ENCODE results near the gene LILRA6.
"Not testable (repeated sequence)": the region's sequence is repeated elsewhere in the genome, so short reads cannot be mapped to it uniquely, and the experiment has no call there.

Gene LILRA6

GRCh38 chr19:54278056-54278455, 35.5 kb upstream of the LILRA6 start:
- H2AFZ ChIP-seq (ENCODE audit: low read depth, low read length); H2BK12ac ChIP-seq (ENCODE audit: low read length in 2 of 2): not testable (repeated sequence)
- 81% methylated on average over 13 of the region's 13 CpGs for WGBS

GRCh38 chr19:54277111-54277615, 34.6 kb upstream of the LILRA6 start:
- H2BK5ac ChIP-seq (ENCODE audit: low read depth, low read length, poor library complexity, severe bottlenecking); H4K8ac ChIP-seq (ENCODE audit: low read length); H3K4me2 ChIP-seq (ENCODE audit: low read length, poor library complexity, severe bottlenecking); H2BK12ac ChIP-seq (ENCODE audit: low read length in 2 of 2); H2AK5ac ChIP-seq (ENCODE audit: low read length, severe bottlenecking); H3K4me1 ChIP-seq (ENCODE audit: control insufficient read depth, insufficient read depth, low read depth, low read length); H3K27ac ChIP-seq (ENCODE audit: low read length, poor library complexity, severe bottlenecking); H3K9me3 ChIP-seq (ENCODE audit: control insufficient read depth, low read length); H3K4me3 ChIP-seq (ENCODE audit: insufficient read depth in 1 of 2, low read depth in 1 of 2, low read length in 2 of 2); H2BK15ac ChIP-seq (ENCODE audit: low read depth, poor library complexity, severe bottlenecking); DNase-seq; H3K36me3 ChIP-seq (ENCODE audit: control insufficient read depth in 1 of 2, insufficient read depth in 2 of 2, low read depth in 1 of 2, low read length in 2 of 2); H3K4ac ChIP-seq (ENCODE audit: low read depth in 1 of 2, low read length in 2 of 2); H2BK120ac ChIP-seq (ENCODE audit: low read depth, low read length); H4K91ac ChIP-seq (ENCODE audit: low read length); H2AFZ ChIP-seq (ENCODE audit: low read depth, low read length); H3K23ac ChIP-seq (ENCODE audit: low read length in 2 of 2); H3K9ac ChIP-seq (ENCODE audit: low read length); H3K14ac ChIP-seq (ENCODE audit: low read length in 2 of 2); H3K79me1 ChIP-seq (replicated peaks; ENCODE audit: low read length, poor library complexity, severe bottlenecking); H3K18ac ChIP-seq (ENCODE audit: low read depth in 1 of 2, low read length in 2 of 2): not testable (repeated sequence)
- peaks cover 0 to 28% of the 10 kb centered on the region in 2 experiments for H3K27me3 ChIP-seq (ENCODE audit: control insufficient read depth in 1 of 2, insufficient read depth in 1 of 2, low read length in 2 of 2)
- 77% methylated on average over 11 of the region's 15 CpGs for WGBS

More at GRCh38 chr19:54278056-54278455, 35.5 kb upstream of the LILRA6 start:
- H4K8ac ChIP-seq (ENCODE audit: low read length); H3K36me3 ChIP-seq (ENCODE audit: control insufficient read depth in 1 of 2, insufficient read depth in 2 of 2, low read depth in 1 of 2, low read length in 2 of 2); DNase-seq; H3K4me3 ChIP-seq (ENCODE audit: insufficient read depth in 1 of 2, low read depth in 1 of 2, low read length in 2 of 2); H2BK15ac ChIP-seq (ENCODE audit: low read depth, poor library complexity, severe bottlenecking); H3K27ac ChIP-seq (ENCODE audit: low read length, poor library complexity, severe bottlenecking); H2BK5ac ChIP-seq (ENCODE audit: low read depth, low read length, poor library complexity, severe bottlenecking); H2BK120ac ChIP-seq (ENCODE audit: low read depth, low read length); H3K4ac ChIP-seq (ENCODE audit: low read depth in 1 of 2, low read length in 2 of 2); H3K14ac ChIP-seq (ENCODE audit: low read length in 2 of 2); H3K4me2 ChIP-seq (ENCODE audit: low read length, poor library complexity, severe bottlenecking); H3K18ac ChIP-seq (ENCODE audit: low read depth in 1 of 2, low read length in 2 of 2); H3K79me1 ChIP-seq (replicated peaks; ENCODE audit: low read length, poor library complexity, severe bottlenecking); H3K23ac ChIP-seq (ENCODE audit: low read length in 2 of 2); H4K91ac ChIP-seq (ENCODE audit: low read length); H2AK5ac ChIP-seq (ENCODE audit: low read length, severe bottlenecking); H3K4me1 ChIP-seq (ENCODE audit: control insufficient read depth, insufficient read depth, low read depth, low read length); H3K9me3 ChIP-seq (ENCODE audit: control insufficient read depth, low read length); H3K9ac ChIP-seq (ENCODE audit: low read length): not testable (repeated sequence)
- H3K27me3 ChIP-seq (ENCODE audit: control insufficient read depth in 1 of 2, insufficient read depth in 1 of 2, low read length in 2 of 2): peaks cover 0 to 33% of the 10 kb centered on the region in 2 experiments

GRCh38 chr19:54275951-54276350, 33.4 kb upstream of the LILRA6 start:
- Histone ChIP-seq H3K4me1 (ENCODE audit: control insufficient read depth, insufficient read depth, low read depth, low read length) (no peaks in the 10 kb centered on the region), H2BK5ac (ENCODE audit: low read depth, low read length, poor library complexity, severe bottlenecking) (no peak overlapping the region), H2BK120ac (ENCODE audit: low read depth, low read length) (no peak overlapping the region), H3K4me3 (ENCODE audit: insufficient read depth in 1 of 2, low read depth in 1 of 2, low read length in 2 of 2) (no peak overlapping the region), H3K27me3 (ENCODE audit: control insufficient read depth in 1 of 2, insufficient read depth in 1 of 2, low read length in 2 of 2) (peaks cover 0 to 27% of the 10 kb centered on the region in 2 experiments), H4K91ac (ENCODE audit: low read length) (no peak overlapping the region), H2BK12ac (ENCODE audit: low read length in 2 of 2) (no peak overlapping the region), H3K79me1 (replicated peaks; ENCODE audit: low read length, poor library complexity, severe bottlenecking) (no peaks in the 10 kb centered on the region), H3K4me2 (ENCODE audit: low read length, poor library complexity, severe bottlenecking) (no peak overlapping the region), H3K18ac (ENCODE audit: low read depth in 1 of 2, low read length in 2 of 2) (no peak overlapping the region), H2BK15ac (ENCODE audit: low read depth, poor library complexity, severe bottlenecking) (no peak overlapping the region), H3K27ac (ENCODE audit: low read length, poor library complexity, severe bottlenecking) (no peak overlapping the region), H3K4ac (ENCODE audit: low read depth in 1 of 2, low read length in 2 of 2) (no peak overlapping the region), H4K8ac (ENCODE audit: low read length) (no peak overlapping the region), H3K36me3 (ENCODE audit: control insufficient read depth in 1 of 2, insufficient read depth in 2 of 2, low read depth in 1 of 2, low read length in 2 of 2) (no peaks in the 10 kb centered on the region), H3K14ac (ENCODE audit: low read length in 2 of 2) (no peak overlapping the region), H2AFZ (ENCODE audit: low read depth, low read length) (no peak overlapping the region), H3K9me3 (ENCODE audit: control insufficient read depth, low read length) (no peaks in the 10 kb centered on the region), H2AK5ac (ENCODE audit: low read length, severe bottlenecking) (no peak overlapping the region), H3K23ac (ENCODE audit: low read length in 2 of 2) (no peak overlapping the region), H3K9ac (ENCODE audit: low read length) (no peak overlapping the region)
- 49% methylated on average over 3 of the region's 9 CpGs for WGBS
- DNase-seq: no peak

GRCh38 chr19:54274516-54274915, 31.9 kb upstream of the LILRA6 start:
- not testable (repeated sequence) for H4K91ac ChIP-seq (ENCODE audit: low read length); H2BK12ac ChIP-seq (ENCODE audit: low read length in 2 of 2); H3K18ac ChIP-seq (ENCODE audit: low read depth in 1 of 2, low read length in 2 of 2); H3K14ac ChIP-seq (ENCODE audit: low read length in 2 of 2); DNase-seq; H3K4me2 ChIP-seq (ENCODE audit: low read length, poor library complexity, severe bottlenecking); H2BK120ac ChIP-seq (ENCODE audit: low read depth, low read length); H2AK5ac ChIP-seq (ENCODE audit: low read length, severe bottlenecking); H4K8ac ChIP-seq (ENCODE audit: low read length); H3K9me3 ChIP-seq (ENCODE audit: control insufficient read depth, low read length); H2AFZ ChIP-seq (ENCODE audit: low read depth, low read length); H3K9ac ChIP-seq (ENCODE audit: low read length); H3K23ac ChIP-seq (ENCODE audit: low read length in 2 of 2); H3K27ac ChIP-seq (ENCODE audit: low read length, poor library complexity, severe bottlenecking); H3K4me3 ChIP-seq (ENCODE audit: insufficient read depth in 1 of 2, low read depth in 1 of 2, low read length in 2 of 2); H3K4me1 ChIP-seq (ENCODE audit: control insufficient read depth, insufficient read depth, low read depth, low read length); H3K79me1 ChIP-seq (replicated peaks; ENCODE audit: low read length, poor library complexity, severe bottlenecking); H2BK5ac ChIP-seq (ENCODE audit: low read depth, low read length, poor library complexity, severe bottlenecking); H3K4ac ChIP-seq (ENCODE audit: low read depth in 1 of 2, low read length in 2 of 2); H3K36me3 ChIP-seq (ENCODE audit: control insufficient read depth in 1 of 2, insufficient read depth in 2 of 2, low read depth in 1 of 2, low read length in 2 of 2); H2BK15ac ChIP-seq (ENCODE audit: low read depth, poor library complexity, severe bottlenecking)
- H3K27me3 ChIP-seq (ENCODE audit: control insufficient read depth in 1 of 2, insufficient read depth in 1 of 2, low read length in 2 of 2): peaks cover 0 to 18% of the 10 kb centered on the region in 2 experiments
- 65% methylated on average over 8 of the region's 9 CpGs for WGBS
